Activated CD4-positive, CD25-positive, alpha-beta regulatory T cell treated with anti-CD3 and anti-CD28 coated beads, Interleukin-2, amount 50 U/mL, for 16 hours (primary cell): Measurements from ENCODE around the gene SLC2A1.

ENCODE experiments used
- DNase-seq: peaks from one replicate; pipeline ENCODE4 v3.0.0-alpha.2; 2020; ENCODE audit warnings: low read depth, low spot score

SLC2A1 gene

GRCh38 chr1:42979896-42980800 is 21.5 kb upstream of the SLC2A1 start:
- DNase-seq: no peak

DNA sequence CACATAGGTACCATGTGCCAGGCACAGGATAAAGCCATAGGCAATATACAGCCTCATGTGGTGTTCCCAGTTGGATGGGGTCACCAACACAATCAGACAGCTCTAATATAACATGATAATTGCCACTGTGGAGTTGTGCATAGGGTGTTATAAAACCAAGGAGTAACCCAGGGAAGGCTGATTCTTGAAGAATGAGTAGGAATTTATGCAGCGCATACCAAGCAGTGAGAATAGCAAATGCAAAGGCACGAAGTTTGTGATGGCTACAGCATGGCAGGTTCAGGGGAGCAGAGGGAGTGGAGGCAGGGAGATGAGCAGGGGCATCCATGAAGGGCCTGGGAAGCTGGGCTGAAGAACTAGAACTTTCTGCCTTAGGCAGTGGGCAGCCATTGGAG is 20.4 kb upstream of the SLC2A1 start:
- DNase-seq: no peak

DNA sequence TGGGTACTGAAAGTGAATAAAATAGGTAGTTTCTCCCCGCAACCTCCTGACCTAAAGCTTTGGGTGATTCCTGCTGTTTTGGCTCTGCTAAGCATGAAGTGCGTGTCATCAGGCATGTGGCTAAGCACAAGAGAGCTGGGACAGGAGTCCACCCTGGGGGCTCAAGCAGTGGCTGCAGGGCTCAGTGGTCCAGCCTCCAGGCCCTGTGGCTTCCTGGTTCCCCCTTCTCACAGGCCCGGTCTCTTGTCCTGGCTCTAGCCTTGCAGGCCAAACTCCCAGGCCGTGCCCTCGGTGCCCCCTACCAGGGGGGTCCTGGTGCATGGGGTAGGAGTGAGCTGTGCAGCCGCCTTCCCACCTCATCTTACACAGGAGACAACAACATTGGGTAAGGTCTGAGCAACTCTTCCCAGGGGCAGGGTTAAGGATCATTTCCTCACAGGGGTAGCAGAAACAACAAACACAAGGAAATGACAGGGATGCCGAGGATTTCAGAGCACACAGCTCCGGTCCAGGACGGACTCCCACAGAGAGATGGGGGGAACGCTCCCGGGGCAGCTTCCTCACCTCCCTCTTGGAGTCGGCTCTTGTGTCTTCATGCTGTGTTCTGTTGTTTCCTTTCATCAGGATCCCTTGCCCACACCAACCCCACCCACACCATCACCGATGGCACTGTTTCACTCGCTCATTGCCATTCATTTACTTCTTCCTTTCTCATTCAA is 19.8 kb upstream of the SLC2A1 start:
- DNase-seq: no peak

DNA sequence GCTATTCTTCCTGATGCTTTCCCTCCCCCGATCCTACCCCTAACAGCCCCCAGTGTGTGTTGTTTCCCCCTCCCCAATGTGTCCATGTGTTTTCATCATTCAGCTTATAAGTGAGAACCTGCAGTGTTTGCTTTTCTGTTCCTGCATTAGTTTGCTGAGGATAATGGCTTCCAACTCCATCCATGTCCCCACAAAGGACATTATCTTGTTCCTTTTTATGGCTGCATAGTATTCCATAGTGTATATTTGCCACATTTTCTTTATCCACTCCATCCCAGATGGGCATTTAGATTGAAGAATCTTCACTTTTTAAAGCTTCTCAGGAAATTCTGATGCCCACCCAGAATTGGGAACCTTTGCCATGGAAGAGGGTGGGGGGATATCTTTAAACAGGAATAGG is 19.0 kb upstream of the SLC2A1 start:
- DNase-seq: no peak

GRCh38 chr1:42975561-42976225 is 17.0 kb upstream of the SLC2A1 start:
- no peak for DNase-seq

GRCh38 chr1:42974767-42975437 is 16.2 kb upstream of the SLC2A1 start:
- DNase-seq: no peak

DNA sequence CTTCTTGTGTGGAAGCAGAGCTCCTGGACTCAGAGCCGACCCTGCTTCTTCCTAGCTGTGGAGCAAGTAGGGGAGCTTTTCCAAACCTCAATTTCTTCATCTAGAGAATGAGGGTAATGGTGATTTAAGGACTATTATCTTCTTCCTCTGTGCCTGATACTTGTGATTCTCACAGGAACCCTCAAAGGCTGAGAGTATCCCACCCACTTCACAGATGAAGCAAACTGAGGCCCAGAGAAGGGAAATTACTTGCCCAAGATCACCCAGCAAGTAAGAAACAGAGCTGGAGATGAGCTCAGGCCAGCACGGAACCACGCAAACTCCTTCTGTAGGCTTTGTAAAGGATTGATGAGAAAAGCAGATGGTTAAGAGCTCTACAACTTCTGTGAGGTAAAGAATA is 15.1 kb upstream of the SLC2A1 start:
- DNase-seq: no peak

GRCh38 chr1:42973286-42973685 is 14.6 kb upstream of the SLC2A1 start:
- DNase-seq: no peak

GRCh38 chr1:42971841-42972291 is 13.2 kb upstream of the SLC2A1 start:
- no peak for DNase-seq

DNA sequence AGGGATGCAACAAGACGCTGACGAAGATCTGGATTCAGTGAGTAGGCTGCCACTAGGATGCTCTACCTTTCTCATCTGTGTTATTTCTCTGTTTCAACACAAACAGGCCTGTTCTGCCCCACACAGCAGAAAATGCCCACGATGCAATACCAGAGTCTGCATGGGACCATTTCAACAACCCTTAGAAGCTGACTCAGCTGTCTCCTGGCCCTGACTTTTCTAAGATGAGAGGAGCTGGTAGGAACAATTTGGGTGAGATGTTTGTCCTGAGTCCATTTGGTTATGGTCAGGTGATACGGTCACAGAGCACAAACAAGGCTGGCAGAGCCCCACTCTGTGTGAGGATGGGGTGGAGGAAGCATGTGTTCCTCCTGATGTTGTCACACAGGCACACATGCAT is 11.5 kb upstream of the SLC2A1 start:
- DNase-seq: no peak

GRCh38 chr1:42968654-42969053 is 10.0 kb upstream of the SLC2A1 start:
- no peak for DNase-seq

DNA sequence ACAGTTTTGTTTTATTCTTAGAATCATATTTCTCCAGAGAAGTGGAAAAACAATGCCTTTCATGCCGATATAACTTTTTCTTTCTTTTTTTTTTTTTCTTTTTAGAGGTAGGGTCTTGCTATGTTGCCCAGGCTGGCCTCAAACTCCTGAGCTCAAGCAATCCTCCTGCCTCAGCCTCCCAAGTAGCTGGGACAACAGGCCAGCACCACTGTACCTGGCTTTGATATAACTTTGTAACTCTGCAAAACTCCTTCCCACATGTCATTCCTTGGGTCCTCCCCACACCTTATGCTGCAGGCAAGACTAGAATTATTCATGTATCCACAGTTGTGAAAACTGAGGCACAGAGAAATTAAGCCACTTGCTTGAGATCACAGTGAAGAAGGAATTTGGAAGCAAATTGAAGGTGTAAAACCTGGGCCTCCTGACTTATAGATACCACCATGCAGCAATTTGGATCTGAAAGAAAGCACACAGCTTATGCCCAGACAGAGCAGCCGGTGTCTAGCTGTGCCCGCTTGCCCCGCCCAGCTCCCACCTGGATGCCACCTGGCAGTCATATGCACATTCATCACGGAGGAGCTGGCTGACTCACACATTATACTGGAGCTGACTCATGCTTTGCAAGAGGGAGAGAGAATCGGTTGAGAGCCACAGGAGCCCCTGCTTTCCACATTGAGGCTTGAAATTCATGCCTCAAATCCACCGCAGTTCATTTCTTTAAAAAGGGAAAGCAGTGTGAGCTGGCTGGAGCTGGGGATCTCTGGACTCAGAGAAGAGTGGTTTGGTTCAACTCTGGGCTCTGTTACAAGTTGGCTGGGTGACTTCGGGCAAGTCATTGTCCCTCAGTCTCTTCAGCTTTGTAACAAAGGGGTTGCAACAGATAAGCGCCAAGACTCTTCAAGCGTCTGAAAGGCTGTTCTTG is 8.3 kb upstream of the SLC2A1 start:
- no peak for DNase-seq

- DNase-seq: no peak
These were observed 6.7 kb upstream of the SLC2A1 start for GRCh38 chr1:42965378-42965777.

DNA sequence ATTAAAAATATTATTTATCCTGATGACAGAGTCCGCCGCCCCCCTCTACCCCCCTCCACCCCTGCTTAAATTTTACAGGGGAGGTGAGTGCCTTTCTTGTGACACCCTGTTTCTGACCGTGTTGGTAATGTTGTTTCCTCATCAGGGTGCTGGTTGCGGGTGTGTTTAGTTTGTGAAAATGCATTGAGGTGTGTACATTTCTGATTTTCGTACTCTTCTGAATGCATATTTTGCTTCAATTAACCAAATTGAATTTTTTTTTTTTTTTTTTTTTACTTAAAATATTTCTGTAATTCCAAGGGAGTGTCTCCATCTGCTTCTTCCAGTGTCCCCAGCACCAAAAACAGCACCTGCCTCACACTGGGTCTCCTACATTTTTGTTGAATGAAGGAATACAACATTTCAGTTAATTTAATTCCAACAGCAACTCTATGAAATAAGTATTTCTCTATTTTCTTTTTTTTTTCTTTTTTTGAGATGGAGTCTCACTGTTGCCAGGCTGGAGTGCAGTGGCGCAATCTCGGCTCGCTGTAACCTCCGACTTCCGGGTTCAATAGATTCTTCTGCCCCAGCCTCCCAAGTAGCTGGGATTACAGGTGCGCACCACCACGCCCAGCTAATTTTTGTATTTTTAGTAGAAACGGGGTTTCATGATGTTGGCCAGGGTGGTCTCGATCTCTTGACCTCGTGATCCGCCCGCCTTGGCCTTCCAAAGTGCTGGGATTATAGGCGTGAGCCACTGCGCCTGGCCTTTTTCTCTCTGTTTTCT is 5.6 kb upstream of the SLC2A1 start:
- no peak for DNase-seq

- no peak for DNase-seq
These were observed 4.8 kb upstream of the SLC2A1 start for GRCh38 chr1:42963378-42964043.

- DNase-seq: no peak
These were observed 4.1 kb upstream of the SLC2A1 start for GRCh38 chr1:42962641-42963377.

GRCh38 chr1:42961312-42962091 is 2.8 kb upstream of the SLC2A1 start:
- no peak for DNase-seq
